Neural cell (in vitro differentiated cells): ENCODE measurements around the gene RGL1. TPM values are rescaled to one million over a fixed set of nuclear protein-coding genes. Genes with fewer than 3 reads are reported as not detected.

ENCODE experiments used
- H2AFZ ChIP-seq: fragments of 200-600, 300-800 bp; sonication (generic), shearing (Covaris generic); 2 replicates; pipeline ENCODE4 v1.6.0; 2014; ENCODE audit warnings: low read depth, mild to moderate bottlenecking, antibody characterized with exemption, low read length, moderate library complexity
- H3F3A ChIP-seq: fragments of 200-600 bp; shearing (Covaris generic); 2 replicates; pipeline ENCODE4 v1.6.1; 2016; ENCODE audit warnings: mild to moderate bottlenecking, moderate library complexity, mixed read lengths, antibody characterized with exemption, low read length; ENCODE audit not compliant: insufficient read depth, poor library complexity, severe bottlenecking
- H3K27ac ChIP-seq: fragments of 200-600, 300-800 bp; sonication (generic), shearing (Covaris generic); 2 replicates; pipeline ENCODE4 v1.5.1; 2014; ENCODE audit warnings: mild to moderate bottlenecking, low read length, moderate library complexity
- H3K27me3 ChIP-seq: fragments of 300-800, 200-600 bp; sonication (generic), shearing (Covaris generic); 2 replicates; pipeline ENCODE4 v1.6.0; 2014; ENCODE audit warnings: mild to moderate bottlenecking, low read depth, low read length, moderate library complexity; ENCODE audit not compliant: insufficient read depth
- H3K36me3 ChIP-seq: fragments of 300-800, 200-600 bp; sonication (generic), shearing (Covaris generic); 2 replicates; pipeline ENCODE4 v1.5.1; 2014; ENCODE audit warnings: mild to moderate bottlenecking, antibody characterized with exemption, low read length, moderate library complexity; ENCODE audit not compliant: insufficient read depth
- H3K4me2 ChIP-seq: fragments of 300-800, 200-600 bp; sonication (generic), shearing (Covaris generic); 2 replicates; pipeline ENCODE4 v1.6.0; 2014; ENCODE audit warnings: mild to moderate bottlenecking, low read length
- H3K4me3 ChIP-seq: fragments of 300-800, 200-600 bp; sonication (generic), shearing (Covaris generic); 2 replicates; pipeline ENCODE4 v1.5.1; 2014; ENCODE audit warnings: mild to moderate bottlenecking, low read length, moderate library complexity
- H3K79me2 ChIP-seq: fragments of 200-600 bp; shearing (Covaris generic); replicated peaks from 2 replicates; pipeline ENCODE4 v1.6.0; 2014; ENCODE audit warnings: mild to moderate bottlenecking, low read length, moderate library complexity; ENCODE audit not compliant: insufficient read depth
- H3K9ac ChIP-seq: fragments of 300-800, 200-600 bp; sonication (generic), shearing (Covaris generic); 2 replicates; pipeline ENCODE4 v1.6.1; 2016; ENCODE audit warnings: mild to moderate bottlenecking, low read length, mixed read lengths
- H3K9me2 ChIP-seq: fragments of 200-600 bp; shearing (Covaris generic); 2 replicates; pipeline ENCODE4 v1.6.1; 2016; ENCODE audit warnings: mild to moderate bottlenecking, low read length, mixed read lengths; ENCODE audit not compliant: insufficient read depth
- H3K9me3 ChIP-seq: fragments of 200-600, 300-800 bp; sonication (generic), shearing (Covaris generic); 2 replicates; pipeline ENCODE4 v1.6.1; 2016; ENCODE audit warnings: mild to moderate bottlenecking, mixed run types, low read length, moderate library complexity, mixed read lengths
- H4K20me1 ChIP-seq: fragments of 200-600 bp; shearing (Covaris generic); 2 replicates; pipeline ENCODE4 v1.6.1; 2016; ENCODE audit warnings: mild to moderate bottlenecking, mixed run types; ENCODE audit not compliant: insufficient read depth
- CTCF ChIP-seq: fragments of 450-650 bp; IDR thresholded peaks from 2 replicates; pipeline ENCODE4 v1.5.1; 2014; ENCODE audit warnings: antibody characterized with exemption, mild to moderate bottlenecking, moderate library complexity; ENCODE audit not compliant: poor library complexity, severe bottlenecking
- EP300 ChIP-seq: fragments of 450-650 bp; conservative IDR thresholded peaks from 2 replicates; pipeline ENCODE4 v1.6.1; 2014; ENCODE audit warnings: antibody characterized with exemption, mild to moderate bottlenecking, moderate library complexity; ENCODE audit not compliant: poor library complexity, severe bottlenecking
- EZH2 ChIP-seq: fragments of 200-600, 300-800 bp; shearing (Covaris generic), sonication (generic); IDR thresholded peaks from 2 replicates; pipeline ENCODE4 v1.6.1; 2014; ENCODE audit warnings: antibody characterized with exemption, low read length, borderline replicate concordance, mild to moderate bottlenecking; ENCODE audit not compliant: insufficient read depth, poor library complexity, severe bottlenecking
- MXI1 ChIP-seq: fragments of 450-650 bp; conservative IDR thresholded peaks from 2 replicates; pipeline ENCODE4 v1.6.1; 2014; ENCODE audit warnings: antibody characterized with exemption, mild to moderate bottlenecking; ENCODE audit not compliant: poor library complexity, severe bottlenecking
- POLR2AphosphoS5 ChIP-seq: IDR thresholded peaks from 2 replicates; pipeline ENCODE4 v1.6.1; 2012
- RAD21 ChIP-seq: fragments of 450-650 bp; conservative IDR thresholded peaks from 2 replicates; pipeline ENCODE4 v1.6.1; 2014; ENCODE audit warnings: antibody characterized with exemption, mild to moderate bottlenecking, moderate library complexity
- SMC3 ChIP-seq: fragments of 450-650 bp; conservative IDR thresholded peaks from 2 replicates; pipeline ENCODE4 v1.6.1; 2014; ENCODE audit warnings: antibody characterized with exemption, mild to moderate bottlenecking, moderate library complexity; ENCODE audit not compliant: poor library complexity
- TAF1 ChIP-seq: IDR thresholded peaks from 2 replicates; pipeline ENCODE4 v1.6.1; 2012; ENCODE audit warnings: low read depth
- polyA plus RNA-seq: library from polyadenylated mRNA; depleted of rRNA; stranded (reverse); fragments of >200 nt; gene quantifications from 2 replicates; pipeline ENCODE4 v1.2.3, GENCODE V29; 2014
- TF ChIP-seq, protein P1 (sequence below): IDR thresholded peaks from 2 replicates; pipeline ENCODE4 v1.6.1; 2012; ENCODE audit warnings: borderline replicate concordance

RGL1 gene
- polyA plus RNA-seq, 1 donor from 2014 or later, result 14.7 TPM

DNA sequence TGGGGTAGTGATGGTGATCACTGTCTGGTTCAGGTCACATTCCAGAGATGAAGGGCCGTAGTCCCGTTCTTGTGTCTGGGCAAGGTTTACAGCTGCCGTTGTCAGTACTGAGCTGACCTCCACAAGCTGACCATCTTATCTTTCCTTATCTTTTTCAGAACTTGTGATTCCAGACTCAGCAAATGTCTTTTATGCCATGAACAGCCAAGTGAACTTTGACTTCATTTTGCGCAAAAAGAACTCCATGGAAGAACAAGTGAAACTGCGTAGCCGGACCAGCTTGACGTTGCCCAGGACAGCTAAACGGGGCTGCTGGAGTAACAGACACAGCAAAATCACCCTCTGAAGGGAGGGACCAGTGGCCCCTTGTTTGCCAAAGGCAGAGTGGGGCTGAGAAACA lies 121.0 kb downstream of the RGL1 start:
- no peak for TF ChIP-seq CTCF
- TF ChIP-seq EP300, result no peak
- TF ChIP-seq EZH2, result no peak
- TF ChIP-seq MXI1, result no peak
- TF ChIP-seq POLR2AphosphoS5, result no peak
- TF ChIP-seq RAD21, result no peak
- no peak for TF ChIP-seq SMC3
- TF ChIP-seq, protein P1, sequence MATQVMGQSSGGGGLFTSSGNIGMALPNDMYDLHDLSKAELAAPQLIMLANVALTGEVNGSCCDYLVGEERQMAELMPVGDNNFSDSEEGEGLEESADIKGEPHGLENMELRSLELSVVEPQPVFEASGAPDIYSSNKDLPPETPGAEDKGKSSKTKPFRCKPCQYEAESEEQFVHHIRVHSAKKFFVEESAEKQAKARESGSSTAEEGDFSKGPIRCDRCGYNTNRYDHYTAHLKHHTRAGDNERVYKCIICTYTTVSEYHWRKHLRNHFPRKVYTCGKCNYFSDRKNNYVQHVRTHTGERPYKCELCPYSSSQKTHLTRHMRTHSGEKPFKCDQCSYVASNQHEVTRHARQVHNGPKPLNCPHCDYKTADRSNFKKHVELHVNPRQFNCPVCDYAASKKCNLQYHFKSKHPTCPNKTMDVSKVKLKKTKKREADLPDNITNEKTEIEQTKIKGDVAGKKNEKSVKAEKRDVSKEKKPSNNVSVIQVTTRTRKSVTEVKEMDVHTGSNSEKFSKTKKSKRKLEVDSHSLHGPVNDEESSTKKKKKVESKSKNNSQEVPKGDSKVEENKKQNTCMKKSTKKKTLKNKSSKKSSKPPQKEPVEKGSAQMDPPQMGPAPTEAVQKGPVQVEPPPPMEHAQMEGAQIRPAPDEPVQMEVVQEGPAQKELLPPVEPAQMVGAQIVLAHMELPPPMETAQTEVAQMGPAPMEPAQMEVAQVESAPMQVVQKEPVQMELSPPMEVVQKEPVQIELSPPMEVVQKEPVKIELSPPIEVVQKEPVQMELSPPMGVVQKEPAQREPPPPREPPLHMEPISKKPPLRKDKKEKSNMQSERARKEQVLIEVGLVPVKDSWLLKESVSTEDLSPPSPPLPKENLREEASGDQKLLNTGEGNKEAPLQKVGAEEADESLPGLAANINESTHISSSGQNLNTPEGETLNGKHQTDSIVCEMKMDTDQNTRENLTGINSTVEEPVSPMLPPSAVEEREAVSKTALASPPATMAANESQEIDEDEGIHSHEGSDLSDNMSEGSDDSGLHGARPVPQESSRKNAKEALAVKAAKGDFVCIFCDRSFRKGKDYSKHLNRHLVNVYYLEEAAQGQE, result no peak
- no peak for TF ChIP-seq TAF1
- H3K27ac ChIP-seq, result no peak overlapping the region
- H3K4me3 ChIP-seq, result no peak overlapping the region
- H4K20me1 ChIP-seq, result no peaks in the 10 kb centered on the region
- no peaks in the 10 kb centered on the region for H3F3A ChIP-seq
- H3K79me2 ChIP-seq, result no peaks in the 10 kb centered on the region
- H3K27me3 ChIP-seq, result no peaks in the 10 kb centered on the region
- H2AFZ ChIP-seq, result no peak overlapping the region
- H3K9me2 ChIP-seq, result no peaks in the 10 kb centered on the region
- no peak overlapping the region for H3K4me2 ChIP-seq
- no peaks in the 10 kb centered on the region for H3K36me3 ChIP-seq
- H3K9ac ChIP-seq, result no peak overlapping the region
- no peaks in the 10 kb centered on the region for H3K9me3 ChIP-seq

DNA sequence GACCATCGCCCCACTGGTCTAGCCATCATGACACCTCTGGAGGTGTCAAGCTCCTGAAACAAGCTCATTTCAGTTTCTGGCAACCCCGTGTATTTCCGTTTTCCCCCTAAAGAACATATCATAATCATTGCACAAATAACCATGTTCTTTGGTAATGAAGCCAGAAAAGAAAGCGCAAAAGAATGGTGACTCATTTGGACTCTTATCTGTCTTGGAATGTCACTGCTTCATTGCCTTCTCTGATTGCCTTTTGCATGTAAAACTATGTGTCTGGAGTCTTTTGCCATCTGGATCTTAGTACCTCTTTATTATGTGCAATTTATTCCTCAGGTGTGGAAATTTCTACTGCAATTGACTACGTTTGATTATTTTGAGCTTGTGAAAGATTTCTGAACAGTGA lies 122.1 kb downstream of the RGL1 start:
- H3K9me2 ChIP-seq, result no peaks in the 10 kb centered on the region
- TF ChIP-seq POLR2AphosphoS5 (no peak), SMC3 (no peak), EZH2 (no peak), CTCF (no peak), MXI1 (no peak), TAF1 (no peak), RAD21 (no peak), EP300 (no peak)
- TF ChIP-seq, protein P1, result no peak
- H3K4me2 ChIP-seq, result no peak overlapping the region
- H3K9me3 ChIP-seq, result no peaks in the 10 kb centered on the region
- no peak overlapping the region for H3K4me3 ChIP-seq
- no peaks in the 10 kb centered on the region for H3K79me2 ChIP-seq
- no peak overlapping the region for H3K9ac ChIP-seq
- no peaks in the 10 kb centered on the region for H3K27me3 ChIP-seq
- no peak overlapping the region for H3K27ac ChIP-seq
- H3F3A ChIP-seq, result no peaks in the 10 kb centered on the region
- no peaks in the 10 kb centered on the region for H4K20me1 ChIP-seq
- no peak overlapping the region for H2AFZ ChIP-seq
- no peaks in the 10 kb centered on the region for H3K36me3 ChIP-seq
